Neural progenitor cell (in vitro differentiated cells): Measurements from ENCODE around the gene KRT80. TPM values are rescaled to one million over a fixed set of nuclear protein-coding genes. Genes with fewer than 3 reads are reported as not detected.

Experiments used
- DNase-seq: peaks from one replicate; pipeline ENCODE4 v3.0.0-alpha.2; 2016; ENCODE audit warnings: low spot score
- H2AFZ ChIP-seq: fragments of 200-600 bp; sonication (generic); replicated peaks from 2 replicates; pipeline ENCODE4 v1.6.1; 2016; ENCODE audit warnings: antibody characterized with exemption
- H3F3A ChIP-seq: fragments of 200-600 bp; sonication (generic); 2 replicates; pipeline ENCODE4 v1.6.1; 2016; ENCODE audit warnings: antibody characterized with exemption, low read depth
- H3K27ac ChIP-seq: fragments of 200-600 bp; sonication (generic); 2 replicates; pipeline ENCODE4 v1.5.1; 2016; ENCODE audit warnings: mild to moderate bottlenecking
- H3K27me3 ChIP-seq: fragments of 200-600 bp; sonication (generic); 2 replicates; pipeline ENCODE4 v1.6.1; 2016; ENCODE audit warnings: mild to moderate bottlenecking, moderate library complexity
- H3K36me3 ChIP-seq: fragments of 200-600 bp; sonication (generic); 2 replicates; pipeline ENCODE4 v1.5.1; 2016
- H3K4me1 ChIP-seq: fragments of 200-600 bp; sonication (generic); 2 replicates; pipeline ENCODE4 v1.6.1; 2016; ENCODE audit warnings: mixed run types
- H3K4me2 ChIP-seq: fragments of 200-600 bp; sonication (generic); 2 replicates; pipeline ENCODE4 v1.6.1; 2016
- H3K4me3 ChIP-seq: fragments of 200-600 bp; sonication (generic); 2 replicates; pipeline ENCODE4 v1.5.1; 2016
- H3K79me2 ChIP-seq: fragments of 200-600 bp; sonication (generic); 2 replicates; pipeline ENCODE4 v1.6.1; 2016; ENCODE audit warnings: low read depth
- H3K9ac ChIP-seq: fragments of 200-600 bp; sonication (generic); 2 replicates; pipeline ENCODE4 v1.6.1; 2016
- H3K9me3 ChIP-seq: fragments of 200-600 bp; sonication (generic); 2 replicates; pipeline ENCODE4 v1.5.1; 2016; ENCODE audit warnings: low read depth
- H4K20me1 ChIP-seq: fragments of 200-600 bp; sonication (generic); 2 replicates; pipeline ENCODE4 v1.6.1; 2016; ENCODE audit warnings: low read depth
- H3K27ac Mint-ChIP-seq: 3 replicates; pipeline ENCODE4 v1.8.0; 2021; ENCODE audit warnings: mixed read lengths
- H3K27me3 Mint-ChIP-seq: 2 replicates; pipeline ENCODE4 v1.8.0; 2022; ENCODE audit warnings: low read depth, mild to moderate bottlenecking, inconsistent platforms, moderate library complexity, mixed read lengths; ENCODE audit not compliant: insufficient read depth
- H3K36me3 Mint-ChIP-seq: 3 replicates; pipeline ENCODE4 v1.8.0; 2021; ENCODE audit warnings: mixed read lengths
- H3K4me1 Mint-ChIP-seq: 3 replicates; pipeline ENCODE4 v1.8.0; 2021; ENCODE audit warnings: mixed read lengths
- H3K4me3 Mint-ChIP-seq: 3 replicates; pipeline ENCODE4 v1.8.0; 2021; ENCODE audit warnings: mild to moderate bottlenecking, moderate library complexity, mixed read lengths
- H3K9me3 Mint-ChIP-seq: 3 replicates; pipeline ENCODE4 v1.8.0; 2020; ENCODE audit warnings: mixed read lengths
- EZH2 ChIP-seq: fragments of 200-600 bp; sonication (generic); IDR thresholded peaks from 2 replicates; pipeline ENCODE4 v1.6.1; 2017; ENCODE audit warnings: antibody characterized with exemption, mild to moderate bottlenecking, moderate library complexity
- EZH2phosphoT487 ChIP-seq: fragments of 200-600 bp; sonication (generic); IDR thresholded peaks from 2 replicates; pipeline ENCODE4 v1.6.1; 2017; ENCODE audit warnings: antibody characterized with exemption
- total RNA-seq: library from RNA; depleted of rRNA; stranded (reverse); fragments of >200 nt; gene quantifications from 2 replicates; pipeline ENCODE4 v1.2.3, GENCODE V29; 2015; ENCODE audit warnings: low replicate concordance
- TF ChIP-seq, protein P1 (sequence below): fragments of 200-600 bp; sonication (generic); IDR thresholded peaks from 2 replicates; pipeline ENCODE4 v1.5.1; 2017; ENCODE audit warnings: antibody characterized with exemption, mild to moderate bottlenecking

KRT80 gene
- total RNA-seq, 1 donor from 2014 or later, result not detected

DNA sequence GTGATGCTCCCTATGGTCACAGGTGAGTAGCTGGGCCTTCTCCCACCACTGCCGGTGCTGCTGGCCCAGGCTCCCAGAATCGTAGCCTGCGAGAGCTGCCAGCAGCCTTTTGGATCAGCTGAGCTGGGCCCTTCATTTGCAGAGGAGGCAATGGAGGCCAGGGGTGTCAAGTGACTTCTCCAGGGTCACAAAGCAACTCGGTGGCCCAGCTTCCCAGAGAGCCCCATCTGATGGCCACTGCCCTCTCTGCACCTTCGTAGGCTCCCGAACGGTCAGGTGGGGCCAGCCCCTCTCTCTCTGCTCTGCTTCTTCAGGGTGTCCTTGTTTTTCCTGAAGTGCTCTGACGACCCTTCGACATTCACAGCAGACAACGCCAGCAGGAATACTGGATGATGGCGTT, 4.6 kb downstream of the KRT80 start:
- H3K27ac Mint-ChIP-seq, result no peak overlapping the region
- no peaks in the 10 kb centered on the region for H3K9me3 Mint-ChIP-seq
- Histone ChIP-seq H3K9ac (no peak overlapping the region), H4K20me1 (no peaks in the 10 kb centered on the region), H3K4me3 (no peak overlapping the region), H3F3A (peaks cover under 1% of the 10 kb centered on the region), H3K27ac (no peak overlapping the region), H3K9me3 (no peaks in the 10 kb centered on the region), H3K4me1 (peaks cover 13% of the 10 kb centered on the region), H3K79me2 (no peaks in the 10 kb centered on the region), H3K4me2 (no peak overlapping the region), H3K27me3 (no peaks in the 10 kb centered on the region), H2AFZ (no peak overlapping the region), H3K36me3 (no peaks in the 10 kb centered on the region)
- H3K27me3 Mint-ChIP-seq, result peaks cover 4% of the 10 kb centered on the region
- H3K4me1 Mint-ChIP-seq, result peaks cover 10% of the 10 kb centered on the region
- H3K36me3 Mint-ChIP-seq, result no peaks in the 10 kb centered on the region
- H3K4me3 Mint-ChIP-seq, result no peak overlapping the region
- TF ChIP-seq EZH2phosphoT487 (no peak), EZH2 (no peak)
- TF ChIP-seq, protein P1, sequence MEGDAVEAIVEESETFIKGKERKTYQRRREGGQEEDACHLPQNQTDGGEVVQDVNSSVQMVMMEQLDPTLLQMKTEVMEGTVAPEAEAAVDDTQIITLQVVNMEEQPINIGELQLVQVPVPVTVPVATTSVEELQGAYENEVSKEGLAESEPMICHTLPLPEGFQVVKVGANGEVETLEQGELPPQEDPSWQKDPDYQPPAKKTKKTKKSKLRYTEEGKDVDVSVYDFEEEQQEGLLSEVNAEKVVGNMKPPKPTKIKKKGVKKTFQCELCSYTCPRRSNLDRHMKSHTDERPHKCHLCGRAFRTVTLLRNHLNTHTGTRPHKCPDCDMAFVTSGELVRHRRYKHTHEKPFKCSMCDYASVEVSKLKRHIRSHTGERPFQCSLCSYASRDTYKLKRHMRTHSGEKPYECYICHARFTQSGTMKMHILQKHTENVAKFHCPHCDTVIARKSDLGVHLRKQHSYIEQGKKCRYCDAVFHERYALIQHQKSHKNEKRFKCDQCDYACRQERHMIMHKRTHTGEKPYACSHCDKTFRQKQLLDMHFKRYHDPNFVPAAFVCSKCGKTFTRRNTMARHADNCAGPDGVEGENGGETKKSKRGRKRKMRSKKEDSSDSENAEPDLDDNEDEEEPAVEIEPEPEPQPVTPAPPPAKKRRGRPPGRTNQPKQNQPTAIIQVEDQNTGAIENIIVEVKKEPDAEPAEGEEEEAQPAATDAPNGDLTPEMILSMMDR, result no peak
- DNase-seq, result no peak

DNA sequence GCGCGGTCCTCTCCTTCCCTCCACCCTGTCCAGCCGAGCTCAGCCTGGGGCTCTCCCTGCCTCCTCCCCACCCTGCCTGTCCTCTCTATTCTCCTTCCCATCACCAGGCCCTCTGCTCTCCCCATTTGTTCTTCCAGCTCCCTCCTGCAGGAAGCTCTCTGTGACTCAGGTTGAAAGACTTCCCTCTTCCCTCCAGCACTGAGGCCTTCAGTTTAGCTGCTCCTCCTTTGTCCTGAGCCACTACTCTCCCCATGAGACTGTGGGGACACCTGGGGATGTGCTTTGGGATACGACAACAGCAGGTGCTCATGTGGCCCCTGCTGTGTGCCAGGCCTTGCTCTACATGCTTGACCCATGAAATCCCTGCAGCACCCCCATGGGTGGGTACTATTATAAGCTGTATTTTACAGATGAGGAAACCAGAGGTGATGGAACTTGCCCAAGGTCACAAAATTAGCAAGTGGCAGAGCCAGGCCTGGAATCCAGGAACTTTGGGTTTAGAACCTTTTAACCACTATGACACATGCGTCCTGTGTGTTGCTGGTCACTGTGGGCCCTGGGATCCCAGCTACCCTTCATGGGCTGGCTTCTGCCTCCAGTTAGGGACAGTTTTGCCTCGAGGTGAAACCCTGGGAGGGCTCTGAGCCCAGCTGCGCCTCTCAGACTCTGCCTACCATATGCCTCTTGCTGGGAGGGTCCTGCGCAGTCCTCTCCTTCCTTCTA, 5.5 kb downstream of the KRT80 start:
- Histone ChIP-seq H4K20me1 (no peaks in the 10 kb centered on the region), H3K36me3 (no peaks in the 10 kb centered on the region), H3K27ac (no peak overlapping the region), H3K4me2 (no peak overlapping the region), H3F3A (peaks cover 8% of the 10 kb centered on the region), H3K9ac (no peak overlapping the region), H3K4me1 (peaks cover 22% of the 10 kb centered on the region), H3K9me3 (no peaks in the 10 kb centered on the region), H3K27me3 (no peaks in the 10 kb centered on the region), H3K4me3 (no peak overlapping the region), H3K79me2 (no peaks in the 10 kb centered on the region), H2AFZ (no peak overlapping the region)
- H3K36me3 Mint-ChIP-seq, result no peaks in the 10 kb centered on the region
- peaks cover 4% of the 10 kb centered on the region for H3K27me3 Mint-ChIP-seq
- H3K27ac Mint-ChIP-seq, result peak overlapping the region; percentile 50
- H3K4me3 Mint-ChIP-seq, result no peak overlapping the region
- no peaks in the 10 kb centered on the region for H3K9me3 Mint-ChIP-seq
- TF ChIP-seq EZH2 (no peak), EZH2phosphoT487 (no peak)
- TF ChIP-seq, protein P1, result no peak
- no peak for DNase-seq
- H3K4me1 Mint-ChIP-seq, result peaks cover 19% of the 10 kb centered on the region

DNA sequence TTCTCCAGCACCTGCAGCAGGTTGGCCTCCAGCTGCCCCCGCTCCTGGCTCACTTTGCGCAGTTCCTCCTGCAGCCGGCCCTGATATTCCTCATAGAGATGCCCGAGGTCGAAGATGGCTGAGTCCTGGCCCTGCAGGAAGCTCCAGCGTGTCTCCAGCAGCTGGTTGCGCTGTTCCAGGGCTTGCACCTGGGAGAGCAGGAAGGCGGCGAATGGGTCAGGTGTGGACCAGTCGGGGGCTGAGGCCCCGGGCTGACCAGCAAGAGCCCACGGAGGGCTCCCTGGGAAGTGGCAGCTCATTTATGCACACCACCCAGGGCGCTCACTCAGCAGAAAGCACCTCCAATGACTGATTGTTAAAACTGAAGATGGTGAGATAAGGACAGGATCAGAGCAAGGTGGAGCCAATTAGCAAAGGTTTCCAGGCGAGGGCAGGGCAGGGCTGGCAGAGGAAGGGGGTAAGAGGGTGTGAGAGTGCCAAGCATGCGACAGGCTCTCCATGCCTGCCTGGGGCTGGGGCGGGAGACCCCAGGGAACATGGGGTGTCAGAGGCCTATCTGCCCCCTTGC, 6.3 kb downstream of the KRT80 start:
- H3K4me2 ChIP-seq, result no peak overlapping the region
- no peak overlapping the region for H3K4me3 ChIP-seq
- Mint-ChIP-seq H3K4me3 (peak overlapping the region; percentile 58), H3K27me3 (peaks cover 4% of the 10 kb centered on the region), H3K36me3 (no peaks in the 10 kb centered on the region), H3K9me3 (no peaks in the 10 kb centered on the region), H3K4me1 (peaks cover 26% of the 10 kb centered on the region), H3K27ac (peak overlapping the region; percentile 55)
- H3K36me3 ChIP-seq, result no peaks in the 10 kb centered on the region
- peaks cover 8% of the 10 kb centered on the region for H3F3A ChIP-seq
- H3K27ac ChIP-seq, result no peak overlapping the region
- H2AFZ ChIP-seq, result no peak overlapping the region
- no peaks in the 10 kb centered on the region for H3K9me3 ChIP-seq
- H3K27me3 ChIP-seq, result no peaks in the 10 kb centered on the region
- peaks cover 28% of the 10 kb centered on the region for H3K4me1 ChIP-seq
- no peaks in the 10 kb centered on the region for H4K20me1 ChIP-seq
- no peak overlapping the region for H3K9ac ChIP-seq
- DNase-seq, result no peak
- TF ChIP-seq EZH2 (no peak), EZH2phosphoT487 (no peak)
- TF ChIP-seq, protein P1, result no peak
- no peaks in the 10 kb centered on the region for H3K79me2 ChIP-seq
